ENCODE data around the gene ZNF787. TPM values are rescaled to one million over a fixed set of nuclear protein-coding genes. Genes with fewer than 3 reads are reported as not detected.

The ZNF787 gene
- total RNA-seq, 1 donor from 2014 or later, result 34.0 TPM

- Mint-ChIP-seq H3K36me3 (peaks cover 8% of the 10 kb centered on the region), H3K9me3 (no peaks in the 10 kb centered on the region), H3K4me3 (no peak overlapping the region), H3K4me1 (ENCODE audit: unreplicated experiment) (peaks cover 12% of the 10 kb centered on the region), H3K27me3 (peaks cover 6% of the 10 kb centered on the region), H3K27ac (no peak overlapping the region)
- TF ChIP-seq CTCF (conservative IDR thresholded peaks at IDR 0.05), result no peak
- DNase-seq (ENCODE audit: extremely low spot score, unreplicated experiment), result no peak
These were observed 34.2 kb downstream of the ZNF787 start for GRCh38 chr19:56086671-56087430.

GRCh38 chr19:56085571-56086275, 35.4 kb downstream of the ZNF787 start:
- Mint-ChIP-seq H3K4me1 (ENCODE audit: unreplicated experiment) (peaks cover 13% of the 10 kb centered on the region), H3K36me3 (peaks cover 1% of the 10 kb centered on the region), H3K9me3 (no peaks in the 10 kb centered on the region), H3K27me3 (peaks cover 18% of the 10 kb centered on the region), H3K4me3 (no peak overlapping the region), H3K27ac (no peak overlapping the region)
- no peak for DNase-seq (ENCODE audit: extremely low spot score, unreplicated experiment)
- no peak for TF ChIP-seq CTCF (conservative IDR thresholded peaks at IDR 0.05)

DNA sequence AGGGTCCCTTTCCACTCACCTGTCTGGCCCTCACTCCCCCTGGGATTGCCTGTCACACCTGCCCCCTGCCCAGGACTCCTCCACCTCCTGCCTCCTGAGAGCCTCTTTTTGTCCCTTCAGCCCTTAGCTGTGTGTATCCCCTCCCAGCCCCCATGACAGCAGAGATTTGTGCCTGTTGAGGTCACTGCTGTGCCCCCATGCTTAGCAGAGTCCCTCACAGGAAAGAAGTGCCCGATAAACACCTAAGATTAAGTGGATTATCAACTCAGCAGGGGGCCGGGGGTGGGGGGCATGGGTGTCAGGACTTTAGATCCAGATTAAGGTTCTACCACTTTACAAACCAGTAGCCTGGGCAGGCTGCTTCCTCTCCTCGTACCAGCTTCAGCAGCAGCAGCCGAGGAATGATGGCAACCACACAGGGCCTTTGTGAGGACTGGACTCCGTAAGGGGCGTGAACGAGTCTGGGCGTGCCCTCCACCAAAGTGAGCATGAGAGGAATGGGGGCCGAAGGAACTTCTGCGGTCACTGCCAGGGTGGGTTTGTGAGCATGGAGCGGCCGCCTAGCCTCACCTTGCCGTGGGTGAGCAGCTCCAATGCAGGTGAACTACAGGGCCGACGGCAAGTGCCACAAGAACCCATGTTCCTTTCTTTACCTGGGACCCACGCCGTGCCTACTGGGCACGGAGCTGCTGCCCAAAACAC, 36.1 kb downstream of the ZNF787 start:
- DNase-seq (ENCODE audit: extremely low spot score, unreplicated experiment), result no peak
- H3K36me3 Mint-ChIP-seq, result no peaks in the 10 kb centered on the region
- H3K27me3 Mint-ChIP-seq, result peaks cover 19% of the 10 kb centered on the region
- no peaks in the 10 kb centered on the region for H3K9me3 Mint-ChIP-seq
- no peak overlapping the region for H3K4me3 Mint-ChIP-seq
- peaks cover 14% of the 10 kb centered on the region for H3K4me1 Mint-ChIP-seq (ENCODE audit: unreplicated experiment)
- no peak for TF ChIP-seq CTCF (conservative IDR thresholded peaks at IDR 0.05)
- no peak overlapping the region for H3K27ac Mint-ChIP-seq

- Mint-ChIP-seq H3K27ac (no peak overlapping the region), H3K4me3 (no peak overlapping the region), H3K27me3 (peaks cover 19% of the 10 kb centered on the region), H3K9me3 (no peaks in the 10 kb centered on the region), H3K4me1 (ENCODE audit: unreplicated experiment) (peaks cover 14% of the 10 kb centered on the region), H3K36me3 (no peaks in the 10 kb centered on the region)
- no peak for DNase-seq (ENCODE audit: extremely low spot score, unreplicated experiment)
- TF ChIP-seq CTCF (conservative IDR thresholded peaks at IDR 0.05), result no peak
These were observed 37.4 kb downstream of the ZNF787 start for GRCh38 chr19:56083668-56084067.

DNA sequence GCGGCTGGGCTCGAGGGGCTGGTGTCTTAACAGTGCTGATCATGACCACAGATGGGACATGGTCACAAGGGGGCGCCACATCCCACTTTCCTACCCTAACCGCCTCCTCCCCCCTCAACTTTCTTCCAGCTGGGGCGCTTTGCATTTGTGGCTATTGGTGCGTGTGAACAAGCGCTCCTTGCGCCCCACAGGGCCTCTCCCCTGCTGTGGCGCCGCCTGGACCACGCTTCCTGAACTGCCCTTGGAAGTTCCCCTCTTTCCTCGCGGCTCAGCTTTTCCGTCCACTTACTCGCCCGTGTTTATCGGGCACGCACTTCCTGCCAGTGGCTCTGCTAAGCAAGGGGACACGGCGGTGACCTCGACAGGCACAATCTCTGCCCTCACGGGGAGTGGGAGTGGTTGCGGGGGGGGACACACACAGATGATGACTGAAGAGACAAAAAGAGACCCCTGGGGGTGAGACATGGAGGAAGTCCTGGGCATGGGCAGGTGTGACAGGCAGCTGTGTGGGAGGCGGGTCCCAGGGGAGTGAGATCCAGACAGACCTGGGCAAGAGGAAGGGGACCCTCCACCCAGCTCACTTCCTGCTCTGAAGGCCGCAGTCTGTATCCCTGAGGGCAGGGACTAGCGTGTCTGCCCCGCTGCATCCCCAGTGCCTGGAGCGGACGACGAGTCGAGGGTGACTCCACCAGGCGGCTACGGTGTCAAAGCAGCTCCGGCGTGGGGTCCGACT, 40.3 kb downstream of the ZNF787 start:
- Mint-ChIP-seq H3K4me1 (ENCODE audit: unreplicated experiment) (peaks cover 9% of the 10 kb centered on the region), H3K27me3 (peaks cover 29% of the 10 kb centered on the region), H3K4me3 (peak overlapping the region; percentile 88), H3K9me3 (no peaks in the 10 kb centered on the region), H3K36me3 (no peaks in the 10 kb centered on the region), H3K27ac (no peak overlapping the region)
- peak; percentile 75 for TF ChIP-seq CTCF (conservative IDR thresholded peaks at IDR 0.05)
- no peak for DNase-seq (ENCODE audit: extremely low spot score, unreplicated experiment)
